IMR-90 (cell line): ENCODE data around the gene SIK3. TPM values are rescaled to one million over a fixed set of nuclear protein-coding genes. Genes with fewer than 3 reads are reported as not detected.

ENCODE experiments used
- ATAC-seq: fragments of 200-7000 bp; cut with Tn5 transposase; 2 replicates; pipeline ENCODE4 v1.9.1; 2020; ENCODE audit warnings: low read depth, mild to moderate bottlenecking, moderate library complexity
- BruUV-seq: library from RNA; stranded (reverse); fragments of 400-500 nt; replicated peaks from 2 replicates; lab custom pipeline; 2021; lab: Mats Ljungman, UMichigan
- CTCF ChIA-PET: fragments of 300-600 bp; formaldehyde crosslinking; extraction: SDS; loops from one replicate; lab custom pipeline; 2021; ENCODE audit warnings: antibody characterized with exemption; lab: Yijun Ruan, JAX
- POLR2A ChIA-PET: fragments of 300-600 bp; sonication (Branson Sonifier 250); formaldehyde crosslinking; loops from one replicate; lab custom pipeline; 2022; ENCODE audit warnings: antibody characterized with exemption; ENCODE audit not compliant: unreplicated experiment; lab: Charles Lee
- DNase-seq: peaks from one replicate; pipeline ENCODE4 v3.0.0; 2013
- H2AFZ ChIP-seq: replicated peaks from 2 replicates; pipeline ENCODE3; 2013; ENCODE audit warnings: low read length, mild to moderate bottlenecking; ENCODE audit not compliant: poor library complexity
- H2AK5ac ChIP-seq: 2 replicates; pipeline ENCODE4 v1.6.1; 2013; ENCODE audit warnings: low read depth, low read length, inconsistent platforms
- H2AK9ac ChIP-seq: replicated peaks from 2 replicates; pipeline ENCODE3; 2013; ENCODE audit warnings: mild to moderate bottlenecking, low read depth, low read length, moderate library complexity; ENCODE audit not compliant: poor library complexity
- H2BK120ac ChIP-seq: 2 replicates; pipeline ENCODE4 v1.6.1; 2013; ENCODE audit warnings: low read depth, low read length, inconsistent platforms
- H2BK15ac ChIP-seq: 3 replicates; pipeline ENCODE4 v1.6.1; 2013; ENCODE audit warnings: low read depth, low read length, inconsistent platforms
- H2BK20ac ChIP-seq: 2 replicates; pipeline ENCODE4 v1.6.1; 2013; ENCODE audit warnings: low read depth, mild to moderate bottlenecking, inconsistent platforms, low read length, moderate library complexity
- H2BK5ac ChIP-seq: 2 replicates; pipeline ENCODE4 v1.6.1; 2013; ENCODE audit warnings: mild to moderate bottlenecking, low read depth, low read length, inconsistent platforms; ENCODE audit not compliant: poor library complexity, severe bottlenecking
- H3K14ac ChIP-seq: replicated peaks from 2 replicates; pipeline ENCODE4 v1.6.1; 2013; ENCODE audit warnings: low read depth, low read length, inconsistent platforms
- H3K18ac ChIP-seq: 2 replicates; pipeline ENCODE4 v1.6.1; 2013; ENCODE audit warnings: low read depth, low read length, control low read depth
- H3K23ac ChIP-seq: 2 replicates; pipeline ENCODE4 v1.6.1; 2013; ENCODE audit warnings: low read depth, low read length, inconsistent platforms
- H3K27ac ChIP-seq: 2 replicates; pipeline ENCODE4 v1.5.1; 2013; ENCODE audit warnings: mild to moderate bottlenecking, control low read depth, low read length; ENCODE audit not compliant: insufficient read depth
- H3K27me3 ChIP-seq: 2 replicates; pipeline ENCODE4 v1.6.1; 2013; ENCODE audit warnings: low read length; ENCODE audit not compliant: control insufficient read depth, insufficient read depth
- H3K36me3 ChIP-seq: 2 replicates; pipeline ENCODE4 v1.6.1; 2013; ENCODE audit warnings: low read length, mixed read lengths; ENCODE audit not compliant: control insufficient read depth, insufficient read depth
- H3K4ac ChIP-seq: 2 replicates; pipeline ENCODE4 v1.6.1; 2013; ENCODE audit warnings: low read depth, low read length, inconsistent platforms
- H3K4me1 ChIP-seq: 2 replicates; pipeline ENCODE4 v1.6.1; 2013; ENCODE audit warnings: low read length, mixed read lengths; ENCODE audit not compliant: control insufficient read depth, insufficient read depth
- H3K4me2 ChIP-seq: 2 replicates; pipeline ENCODE4 v1.6.1; 2013; ENCODE audit warnings: low read depth, mild to moderate bottlenecking, control low read depth, low read length, moderate library complexity
- H3K4me3 ChIP-seq: 2 replicates; pipeline ENCODE4 v1.5.1; 2013; ENCODE audit warnings: low read depth, mild to moderate bottlenecking, control low read depth, low read length, moderate library complexity; ENCODE audit not compliant: insufficient read depth
- H3K56ac ChIP-seq: 2 replicates; pipeline ENCODE4 v1.6.1; 2013; ENCODE audit warnings: low read length, inconsistent platforms; ENCODE audit not compliant: insufficient read depth; ENCODE audit errors: extremely low read depth
- H3K79me1 ChIP-seq, 2 experiments: 2 replicates each; pipeline ENCODE4 v1.6.1; 2013; ENCODE audit warnings: low read length in 2 of 2, inconsistent platforms in 1 of 2, low read depth in 1 of 2
- H3K9ac ChIP-seq: 2 replicates; pipeline ENCODE4 v1.6.1; 2013; ENCODE audit warnings: low read depth, low read length, control low read depth
- H3K9me1 ChIP-seq: 2 replicates; pipeline ENCODE4 v1.6.1; 2013; ENCODE audit warnings: low read length, inconsistent platforms; ENCODE audit not compliant: insufficient read depth
- H3K9me3 ChIP-seq: 2 replicates; pipeline ENCODE4 v1.6.1; 2013; ENCODE audit warnings: low read length; ENCODE audit not compliant: control insufficient read depth, insufficient read depth
- H4K20me1 ChIP-seq: 2 replicates; pipeline ENCODE4 v1.6.1; 2013; ENCODE audit warnings: low read length, inconsistent platforms; ENCODE audit not compliant: insufficient read depth
- H4K5ac ChIP-seq: 2 replicates; pipeline ENCODE4 v1.6.1; 2013; ENCODE audit warnings: mild to moderate bottlenecking, low read depth, low read length, control low read depth
- H4K8ac ChIP-seq, 2 experiments: 2 replicates each; pipeline ENCODE4 v1.6.1; 2013; ENCODE audit warnings: low read depth in 2 of 2, low read length in 2 of 2, control low read depth in 1 of 2, inconsistent platforms in 1 of 2
- H4K91ac ChIP-seq: 2 replicates; pipeline ENCODE4 v1.6.1; 2013; ENCODE audit warnings: low read depth, low read length, inconsistent platforms; ENCODE audit not compliant: insufficient read depth
- WGBS, 2 experiments: methylation state at CpG; one replicate each; pipeline versions ENCODE4 v1.1.5 to v1.1.7; 2013; ENCODE audit warnings: missing lambda C conversion rate in 2 of 2; ENCODE audit not compliant: insufficient read length in 1 of 2; ENCODE audit errors: extremely low coverage in 2 of 2; 5-methylcytosine and 5-hydroxymethylcytosine counted together
- dilution Hi-C: fragments of 300-500 bp; cut with HindIII; formaldehyde crosslinking; loops from one replicate; pipeline ENCODE4 v1.14.3; 2018; ENCODE audit warnings: low sequenced_read_pairs; ENCODE audit not compliant: unreplicated experiment
- in situ Hi-C: fragments of 300-500 bp; cut with MboI; formaldehyde crosslinking; loops from 3 replicates; pipeline ENCODE4 v1.14.3; 2019; ENCODE audit warnings: low sequenced_read_pairs, inconsistent platforms, mixed read lengths
- intact Hi-C: fragments of 100-400 bp; cut with micrococcal nuclease; formaldehyde crosslinking; loops from 2 replicates; pipeline ENCODE4 v1.10.0; 2022
- polyA plus RNA-seq, 3 experiments: library from polyadenylated mRNA; depleted of rRNA; stranded (reverse); fragments of >200 nt; gene quantifications; 2 replicates each; pipeline ENCODE4 v1.2.3, GENCODE V29; 2012; ENCODE audit warnings: low replicate concordance in 1 of 3
- total RNA-seq: library from RNA; depleted of rRNA; stranded (reverse); fragments of >200 nt; gene quantifications from 2 replicates; pipeline ENCODE4 v1.2.3, GENCODE V29; 2012
- TF ChIP-seq, protein P1 (sequence below): fragments of 150-350 bp; IDR thresholded peaks from 2 replicates; pipeline ENCODE4 v1.6.1; 2017; ENCODE audit warnings: mild to moderate bottlenecking, antibody characterized with exemption, low read length, low read depth

Gene SIK3
- total and polyA plus RNA-seq, 2 of the 4 experiments (the other 2 are of a cell fraction) = 8.2 to 9.1 TPM

GRCh38 chr11:117023178-117023577, 75.0 kb downstream of the SIK3 start:
- H4K91ac ChIP-seq = no peak overlapping the region
- peaks cover 20 to 62% of the 10 kb centered on the region in 2 experiments for H3K79me1 ChIP-seq
- intact Hi-C loops = no loop called here
- no peaks in the 10 kb centered on the region for H3K36me3 ChIP-seq
- dilution Hi-C loops = no loop called here
- H4K20me1 ChIP-seq = peaks cover 17% of the 10 kb centered on the region; the same call in 1 of the 2 replicates
- TF ChIP-seq, protein P1, sequence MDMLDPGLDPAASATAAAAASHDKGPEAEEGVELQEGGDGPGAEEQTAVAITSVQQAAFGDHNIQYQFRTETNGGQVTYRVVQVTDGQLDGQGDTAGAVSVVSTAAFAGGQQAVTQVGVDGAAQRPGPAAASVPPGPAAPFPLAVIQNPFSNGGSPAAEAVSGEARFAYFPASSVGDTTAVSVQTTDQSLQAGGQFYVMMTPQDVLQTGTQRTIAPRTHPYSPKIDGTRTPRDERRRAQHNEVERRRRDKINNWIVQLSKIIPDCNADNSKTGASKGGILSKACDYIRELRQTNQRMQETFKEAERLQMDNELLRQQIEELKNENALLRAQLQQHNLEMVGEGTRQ = no peak
- H4K8ac ChIP-seq = no peak overlapping the region
- no peak overlapping the region for H3K23ac ChIP-seq
- no peak overlapping the region for H3K4me2 ChIP-seq
- H3K4me3 ChIP-seq = no peak overlapping the region
- no peak overlapping the region for H3K4ac ChIP-seq
- H3K9ac ChIP-seq = no peak overlapping the region
- no peak for DNase-seq
- ChIA-PET POLR2A (no interaction called here), CTCF (no interaction called here)
- no peaks in the 10 kb centered on the region for H3K27me3 ChIP-seq
- ATAC-seq = no peak
- no peak overlapping the region for H2AK5ac ChIP-seq
- H2BK120ac ChIP-seq = no peak overlapping the region
- no peak overlapping the region for H3K18ac ChIP-seq
- peaks cover 3% of the 10 kb centered on the region; the same call in 1 of the 2 replicates for H3K9me1 ChIP-seq
- in situ Hi-C loops = no loop called here
- BruUV-seq = no TSS peak
- H3K4me1 ChIP-seq = 0 out of 2 replicates have a peak, but pooled peaks cover 4% of the 10 kb centered on the region
- no peak overlapping the region for H3K27ac ChIP-seq
- H2BK5ac ChIP-seq = no peak overlapping the region
- H2BK20ac ChIP-seq = no peak overlapping the region
- 67% methylated on average over 1 of the region's 3 CpGs; no CpG with 5 or more reads in 1 of the 2 experiments for WGBS, 2 experiments
- no peaks in the 10 kb centered on the region for H3K9me3 ChIP-seq
- H2AK9ac ChIP-seq = no peak overlapping the region
- no peak overlapping the region for H2AFZ ChIP-seq
- no peak overlapping the region for H3K56ac ChIP-seq
- no peak overlapping the region for H3K14ac ChIP-seq
- H4K5ac ChIP-seq = no peak overlapping the region
- no peak overlapping the region for H2BK15ac ChIP-seq
